ENCODE measurements around the gene RNF111.

The RNF111 gene

GRCh38 chr15:59001946-59002345 lies 14.5 kb downstream of the RNF111 start:
- no peak for DNase-seq

- DNase-seq = no peak
Measured at GRCh38 chr15:59002418-59002859, 15.0 kb downstream of the RNF111 start.

GRCh38 chr15:59005579-59005978 lies 18.1 kb downstream of the RNF111 start:
- no peak for DNase-seq

- no peak for DNase-seq
Measured at GRCh38 chr15:59008086-59008485, 20.6 kb downstream of the RNF111 start.

- no peak for DNase-seq
Measured at GRCh38 chr15:59011262-59011952, 23.9 kb downstream of the RNF111 start.

- DNase-seq = no peak
Measured at GRCh38 chr15:59013246-59013873, 25.9 kb downstream of the RNF111 start.

GRCh38 chr15:59014068-59014467 lies 26.6 kb downstream of the RNF111 start:
- no peak for DNase-seq

GRCh38 chr15:59017449-59017848 lies 30.0 kb downstream of the RNF111 start:
- DNase-seq = no peak

- DNase-seq = no peak
Measured at GRCh38 chr15:59018833-59019232, 31.4 kb downstream of the RNF111 start.

GRCh38 chr15:59020322-59020721 lies 32.9 kb downstream of the RNF111 start:
- DNase-seq = no peak

GRCh38 chr15:59022188-59022587 lies 34.7 kb downstream of the RNF111 start:
- DNase-seq = no peak

GRCh38 chr15:59026207-59026606 lies 38.7 kb downstream of the RNF111 start:
- DNase-seq = no peak

- no peak for DNase-seq
Measured at GRCh38 chr15:59028387-59028955, 41.0 kb downstream of the RNF111 start.

- no peak for DNase-seq
Measured at GRCh38 chr15:59029554-59029953, 42.1 kb downstream of the RNF111 start.

- no peak for DNase-seq
Measured at GRCh38 chr15:59035201-59035600, 47.7 kb downstream of the RNF111 start.

GRCh38 chr15:59039225-59039624 lies 51.8 kb downstream of the RNF111 start:
- no peak for DNase-seq

- DNase-seq = no peak
Measured at GRCh38 chr15:59042041-59042440, 54.6 kb downstream of the RNF111 start.

- DNase-seq = no peak
Measured at GRCh38 chr15:59048897-59049296, 61.4 kb downstream of the RNF111 start.

- DNase-seq = no peak
Measured at GRCh38 chr15:59051873-59052861, 64.7 kb downstream of the RNF111 start.

GRCh38 chr15:59052915-59053407 lies 65.5 kb downstream of the RNF111 start:
- DNase-seq = no peak

GRCh38 chr15:59053482-59053881 lies 66.0 kb downstream of the RNF111 start:
- no peak for DNase-seq

GRCh38 chr15:59059076-59059597 lies 71.7 kb downstream of the RNF111 start:
- no peak for DNase-seq

- DNase-seq = no peak
Measured at GRCh38 chr15:59060348-59060747, 72.9 kb downstream of the RNF111 start.

Data from activated T-cell treated with anti-CD3 and anti-CD28 coated beads, Interleukin-2, amount 50 U/mL, for 1 hour (primary cell).